H1 (cell line): ENCODE measurements around the gene AFTPH. TPM values are rescaled to one million over a fixed set of nuclear protein-coding genes. Genes with fewer than 3 reads are reported as not detected.

Experiments used
- CTCF ChIA-PET: fragments of 300-600 bp; sonication (Branson Sonifier 250); formaldehyde crosslinking; loops from one replicate; lab custom pipeline; 2021; ENCODE audit not compliant: partially characterized antibody; lab: Charles Lee
- POLR2A ChIA-PET: fragments of 300-600 bp; sonication (Branson Sonifier 250); formaldehyde crosslinking; loops from one replicate; lab custom pipeline; 2021; ENCODE audit warnings: inconsistent platforms; ENCODE audit not compliant: partially characterized antibody; lab: Charles Lee
- DNase-seq, 2 experiments: peaks; one replicate each; pipeline versions ENCODE4 v3.0.0 to v3.0.0-alpha.2; 2010 to 2022; ENCODE audit warnings: low spot score in 2 of 2, low read depth in 1 of 2, mixed read lengths in 1 of 2
- FAIRE-seq: peaks from 2 replicates; lab custom pipeline; 2011; peaks lifted over from hg19 to GRCh38; lab: Jason Lieb, UNC
- H2AFZ ChIP-seq: 2 replicates; pipeline ENCODE4 v1.8.1; 2012; ENCODE audit warnings: low read length, inconsistent platforms
- H2AK5ac ChIP-seq: 2 replicates; pipeline ENCODE4 v1.6.1; 2013; ENCODE audit warnings: low read depth, low read length
- H2BK120ac ChIP-seq: replicated peaks from 2 replicates; pipeline ENCODE3; 2013; ENCODE audit warnings: low read depth, low read length, inconsistent platforms
- H2BK12ac ChIP-seq: 2 replicates; pipeline ENCODE4 v1.6.1; 2013; ENCODE audit warnings: low read depth, low read length
- H2BK15ac ChIP-seq: 2 replicates; pipeline ENCODE4 v1.6.1; 2013; ENCODE audit warnings: low read length
- H2BK20ac ChIP-seq: 2 replicates; pipeline ENCODE4 v1.6.1; 2013; ENCODE audit warnings: low read length
- H2BK5ac ChIP-seq: 2 replicates; pipeline ENCODE4 v1.6.1; 2013; ENCODE audit warnings: low read depth, low read length
- H3K14ac ChIP-seq: 2 replicates; pipeline ENCODE4 v1.6.1; 2013; ENCODE audit warnings: inconsistent platforms; ENCODE audit not compliant: insufficient read length
- H3K18ac ChIP-seq: 2 replicates; pipeline ENCODE4 v1.6.1; 2013; ENCODE audit warnings: low read length; ENCODE audit errors: extremely low read depth
- H3K23ac ChIP-seq: 2 replicates; pipeline ENCODE4 v1.6.1; 2013; ENCODE audit warnings: inconsistent platforms; ENCODE audit not compliant: insufficient read length
- H3K23me2 ChIP-seq: 2 replicates; pipeline ENCODE4 v1.6.1; 2013; ENCODE audit warnings: low read depth, low read length
- H3K27ac ChIP-seq: 2 replicates; pipeline ENCODE4 v1.6.1; 2011; ENCODE audit warnings: low read depth, low read length, inconsistent platforms
- H3K27me3 ChIP-seq, 4 experiments: replicated peaks in 1 of 4; 1 replicate in 1 of 4; 2 replicates in 3 of 4; pipeline versions ENCODE4 v1.6.1 to v1.8.1; 2011 to 2013; ENCODE audit warnings: low read length in 3 of 4, mild to moderate bottlenecking in 3 of 4, inconsistent platforms in 2 of 4, mixed read lengths in 2 of 4, moderate library complexity in 1 of 4; ENCODE audit not compliant: control insufficient read depth in 3 of 4, insufficient read depth in 3 of 4; ENCODE audit errors: extremely low read depth in 1 of 4
- H3K36me3 ChIP-seq, 4 experiments: 2 replicates each; pipeline versions ENCODE4 v1.6.1 to v1.8.1; 2011 to 2013; ENCODE audit warnings: mild to moderate bottlenecking in 4 of 4, low read length in 3 of 4, moderate library complexity in 2 of 4, control low read depth in 1 of 4, inconsistent platforms in 1 of 4; ENCODE audit not compliant: insufficient read depth in 4 of 4, control insufficient read depth in 2 of 4
- H3K4ac ChIP-seq: replicated peaks from 2 replicates; pipeline ENCODE3; 2013; ENCODE audit warnings: low read length, low read depth, mixed read lengths, inconsistent platforms; ENCODE audit not compliant: insufficient read length
- H3K4me1 ChIP-seq, 4 experiments: replicated peaks in 1 of 4; 1 replicate in 1 of 4; 2 replicates in 3 of 4; pipeline versions ENCODE4 v1.6.1 to v1.8.1; 2011 to 2013; ENCODE audit warnings: low read length in 3 of 4, inconsistent platforms in 2 of 4, mixed read lengths in 1 of 4; ENCODE audit not compliant: insufficient read depth in 4 of 4, control insufficient read depth in 3 of 4
- H3K4me2 ChIP-seq, 2 experiments: 2 replicates each; pipeline versions ENCODE4 v1.6.1 to v1.8.1; 2011 to 2013; ENCODE audit warnings: low read depth in 2 of 2, low read length in 2 of 2, control low read depth in 1 of 2, inconsistent platforms in 1 of 2, mild to moderate bottlenecking in 1 of 2; ENCODE audit not compliant: insufficient read depth in 1 of 2
- H3K4me3 ChIP-seq, 4 experiments: fragments of 200-600, 300-600 bp in 1 of 4; sonication (generic), shearing (Covaris generic), sonication (Bioruptor Twin) in 1 of 4; 2 replicates each; pipeline versions ENCODE4 v1.5.1 to v1.8.1; 2011 to 2016; ENCODE audit warnings: low read length in 4 of 4, low read depth in 3 of 4, control low read depth in 2 of 4, inconsistent platforms in 2 of 4, mild to moderate bottlenecking in 2 of 4, mixed read lengths in 1 of 4, moderate library complexity in 1 of 4; ENCODE audit not compliant: insufficient read depth in 2 of 4; ENCODE audit errors: extremely low read depth in 1 of 4
- H3K56ac ChIP-seq: replicated peaks from 2 replicates; pipeline ENCODE3; 2013; ENCODE audit warnings: low read depth, mild to moderate bottlenecking, mixed read lengths, low read length, inconsistent platforms; ENCODE audit not compliant: insufficient read length
- H3K79me1 ChIP-seq: 2 replicates; pipeline ENCODE4 v1.6.1; 2013; ENCODE audit warnings: low read depth, low read length, control low read depth
- H3K79me2 ChIP-seq, 2 experiments: 2 replicates each; pipeline versions ENCODE4 v1.6.1 to v1.8.1; 2012 to 2013; ENCODE audit warnings: low read length in 2 of 2, mild to moderate bottlenecking in 2 of 2, inconsistent platforms in 1 of 2; ENCODE audit not compliant: insufficient read depth in 2 of 2, control insufficient read depth in 1 of 2
- H3K9ac ChIP-seq, 4 experiments: replicated peaks in 1 of 4; 1 replicate in 1 of 4; 2 replicates in 3 of 4; pipeline versions ENCODE4 v1.6.1 to v1.8.1; 2011 to 2013; ENCODE audit warnings: low read depth in 3 of 4, low read length in 3 of 4, control low read depth in 2 of 4, mild to moderate bottlenecking in 2 of 4, moderate library complexity in 2 of 4, inconsistent platforms in 1 of 4; ENCODE audit errors: extremely low read depth in 1 of 4
- H3K9me3 ChIP-seq, 2 experiments: 2 replicates each; pipeline versions ENCODE4 v1.6.1 to v1.8.1; 2012 to 2013; ENCODE audit warnings: mild to moderate bottlenecking in 2 of 2, moderate library complexity in 2 of 2, control low read depth in 1 of 2, inconsistent platforms in 1 of 2, low read depth in 1 of 2, low read length in 1 of 2, mixed read lengths in 1 of 2; ENCODE audit not compliant: insufficient read depth in 2 of 2
- H4K20me1 ChIP-seq, 2 experiments: replicated peaks in 1 of 2; 2 replicates each; pipeline versions ENCODE3 to v1.8.1; 2011 to 2013; ENCODE audit warnings: inconsistent platforms in 2 of 2, low read length in 2 of 2, mild to moderate bottlenecking in 1 of 2; ENCODE audit not compliant: insufficient read depth in 2 of 2, control insufficient read depth in 1 of 2
- H4K5ac ChIP-seq: 2 replicates; pipeline ENCODE4 v1.6.1; 2013; ENCODE audit warnings: low read length, low read depth, mixed read lengths, inconsistent platforms; ENCODE audit not compliant: insufficient read length
- H4K8ac ChIP-seq: 2 replicates; pipeline ENCODE4 v1.8.0; 2013; ENCODE audit warnings: mild to moderate bottlenecking, moderate library complexity, low read length, inconsistent platforms; ENCODE audit not compliant: insufficient read depth; ENCODE audit errors: extremely low read depth
- H4K91ac ChIP-seq: replicated peaks from 2 replicates; pipeline ENCODE3; 2013; ENCODE audit warnings: low read length, mixed read lengths, inconsistent platforms; ENCODE audit not compliant: insufficient read length
- SP1 ChIP-seq: IDR thresholded peaks from 2 replicates; pipeline ENCODE4 v1.6.1; 2011; ENCODE audit warnings: low read depth, low read length
- SP2 ChIP-seq: IDR thresholded peaks from 2 replicates; pipeline ENCODE4 v1.6.1; 2012; ENCODE audit warnings: mild to moderate bottlenecking, low read length, inconsistent platforms
- WGBS, 2 experiments: shearing (Covaris generic) in 1 of 2; methylation state at CpG; one replicate each; pipeline versions ENCODE4 v1.1.6 to v1.1.7; 2013 to 2015; ENCODE audit warnings: low lambda C conversion rate in 2 of 2, mixed read lengths in 2 of 2, inconsistent platforms in 1 of 2, low coverage in 1 of 2, missing lambda C conversion rate in 1 of 2; ENCODE audit not compliant: insufficient replicate concordance in 2 of 2, insufficient coverage in 1 of 2, insufficient read length in 1 of 2; ENCODE audit errors: extremely low coverage in 1 of 2, missing lambda C conversion rate in 1 of 2; 5-methylcytosine and 5-hydroxymethylcytosine counted together
- polyA plus RNA-seq, 7 experiments: library from polyadenylated mRNA; depleted of rRNA in 3 of 7; stranded (reverse) in 5 of 7; unstranded in 2 of 7; fragments of >200 nt in 5 of 7; fragments of 200-250 nt in 2 of 7; gene quantifications; 1 replicate in 5 of 7; 2 replicates in 1 of 7; 4 replicates in 1 of 7; pipeline versions ENCODE4 v1.2.1 to v1.2.3, GENCODE V29; 2011 to 2013; ENCODE audit warnings: missing spikeins in 2 of 7, mixed read lengths in 2 of 7
- total RNA-seq: library from RNA; stranded (reverse); fragmentation: NEBNext Ultra II Directional; extraction: Animal tissue kit (Norgen Biotek cat#: 25700); gene quantifications from 2 replicates; pipeline ENCODE4 v1.2.1, GENCODE V29; 2021

The AFTPH gene
- total and polyA plus RNA-seq, 2 of the 8 experiments (the other 6 are each of a cell fraction or from before 2014, with no cell fraction given) = 7.3 to 15.0 TPM

DNA sequence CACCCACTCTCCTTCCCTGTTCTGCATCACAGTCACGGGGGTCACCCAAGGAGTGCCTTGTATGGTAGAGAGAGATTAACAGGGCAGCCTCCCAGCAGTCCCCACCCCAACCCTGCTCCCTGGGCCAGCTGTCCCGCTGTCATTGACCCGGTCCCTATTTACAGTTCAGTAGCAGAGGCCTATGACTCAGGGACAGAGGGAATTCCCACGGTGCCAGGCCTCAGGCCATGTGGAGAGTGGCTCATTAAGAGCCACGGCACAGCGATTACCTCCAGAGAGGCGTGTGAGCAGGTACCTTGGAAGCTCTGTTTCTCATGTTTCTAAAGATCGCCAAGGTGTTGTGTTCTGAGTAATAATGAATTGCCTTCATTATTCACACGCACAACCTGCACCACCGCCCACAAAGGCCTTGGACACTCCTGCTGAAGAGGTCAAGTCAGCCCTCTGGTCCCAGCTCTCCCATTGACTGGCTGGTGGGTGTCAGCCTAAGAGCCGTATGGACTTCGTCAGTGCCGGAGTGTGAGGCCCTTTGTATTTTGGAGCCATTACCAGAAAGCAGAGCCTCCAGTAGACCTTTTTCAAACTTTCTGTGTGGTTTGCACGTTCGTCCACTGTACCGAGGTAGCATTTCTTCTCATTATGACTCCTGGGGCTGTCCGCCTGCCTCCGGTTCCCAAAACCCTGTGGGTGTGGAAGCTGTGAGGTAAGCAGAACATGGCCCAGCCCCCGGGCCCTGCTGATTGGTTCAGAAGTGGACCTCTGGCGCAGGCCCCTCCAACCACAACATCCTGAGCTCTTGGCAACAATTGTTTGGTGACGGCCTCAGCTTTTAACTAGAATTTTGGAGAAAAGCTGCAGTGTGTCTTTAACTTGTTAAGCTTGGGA is 82.6 kb downstream of the AFTPH start:
- no peak overlapping the region for H3K27ac ChIP-seq
- CTCF ChIA-PET = interaction anchor here (0.6 to 5.9 kb wide), 18 partner anchors 10 to 1486 kb away, joined by 3 to 135 read pairs (median 6); partner anchors contain the start of gene SERTAD2
- no peak overlapping the region; a peak in 1 of 7 replicates for H3K9ac ChIP-seq
- H3K36me3 ChIP-seq = no peaks in the 10 kb centered on the region
- H4K5ac ChIP-seq = no peak overlapping the region
- 0 out of 4 replicates have a peak overlapping the region, but pooled peaks of 1 of the 2 experiments have one; percentile 3 for H3K4me2 ChIP-seq
- H3K79me1 ChIP-seq = no peaks in the 10 kb centered on the region
- H2BK12ac ChIP-seq = 0 out of 2 replicates have a peak overlapping the region, but pooled peaks have one; percentile 7
- TF ChIP-seq SP2 (no peak), SP1 (0 out of 2 replicates have a peak, but pooled peaks have one; percentile 45)
- TF ChIP-seq, all 59 proteins: peak for 1
- H2AFZ ChIP-seq = peak overlapping the region; percentile 54; the same call in 1 of the 2 replicates
- H2BK5ac ChIP-seq = no peak overlapping the region
- POLR2A ChIA-PET = interaction anchor here (0.6 to 1.3 kb wide), 3 partner anchors 47 to 260 kb away, joined by 3 to 4 read pairs (median 3); partner anchors contain the start of gene SERTAD2
- no peak overlapping the region for H3K23ac ChIP-seq
- peak overlapping the region; percentile 57 for H3K18ac ChIP-seq
- no peaks in the 10 kb centered on the region for H3K79me2 ChIP-seq
- no peak overlapping the region for H3K56ac ChIP-seq
- H4K91ac ChIP-seq = no peak overlapping the region
- peak in 1 of 2 experiments; percentile 77 for DNase-seq
- H3K23me2 ChIP-seq = peaks cover 4% of the 10 kb centered on the region; the same call in 1 of the 2 replicates
- H2BK20ac ChIP-seq = no peak overlapping the region
- no peak for FAIRE-seq
- H3K4ac ChIP-seq = no peak overlapping the region
- H3K14ac ChIP-seq = no peak overlapping the region
- H3K4me1 ChIP-seq = peaks cover 2 to 14% (median 6%) of the 10 kb centered on the region in 4 experiments
- H4K20me1 ChIP-seq = no peaks in the 10 kb centered on the region
- H2AK5ac ChIP-seq = no peak overlapping the region
- H2BK120ac ChIP-seq = no peak overlapping the region
- H3K9me3 ChIP-seq = 0 out of 4 replicates have a peak, but pooled peaks cover 0 to 2% of the 10 kb centered on the region in 2 experiments
- H3K27me3 ChIP-seq = peaks cover 0 to 11% (median 9%) of the 10 kb centered on the region in 4 experiments; a peak in 6 of 7 replicates
- H4K8ac ChIP-seq = no peak overlapping the region
- no peak overlapping the region for H3K4me3 ChIP-seq
- 73% methylated on average over 21 of the region's 21 CpGs; no CpG with 5 or more reads in 1 of the 2 experiments for WGBS, 2 experiments
- H2BK15ac ChIP-seq = 0 out of 2 replicates have a peak overlapping the region, but pooled peaks have one; percentile 37
